ENCODE measurements around the gene MB.

GRCh38 chr22:35662914-35663313 lies 45.8 kb upstream of the MB start:
- no peak for TF ChIP-seq SIN3A (IDR thresholded peaks at IDR 0.05; ENCODE audit: borderline replicate concordance, insufficient read depth, low read depth, low read length)
- no peak for TF ChIP-seq POLR2AphosphoS5 (IDR thresholded peaks at IDR 0.05; ENCODE audit: low read depth, low read length)
